Upper lobe of right lung (tissue), 1 donor: ENCODE measurements around the gene BACE1-AS. TPM values are rescaled to one million over a fixed set of nuclear protein-coding genes. Genes with fewer than 3 reads are reported as not detected.
"Not testable (repeated sequence)": the region's sequence is repeated elsewhere in the genome, so short reads cannot be mapped to it uniquely, and the experiment has no call there.

Source experiments
- ATAC-seq: fragments of 200-7000 bp; cut with Tn5 transposase; one replicate; pipeline ENCODE4 v1.9.1; 2020; ENCODE audit warnings: mild to moderate bottlenecking, moderate library complexity
- DNase-seq: peaks from one replicate; pipeline ENCODE4 v3.0.0-alpha.2; 2020
- H3K27ac ChIP-seq: fragments of 200-600 bp; one replicate; pipeline ENCODE4 v1.8.0; 2022
- H3K27me3 ChIP-seq: fragments of 200-600 bp; one replicate; pipeline ENCODE4 v1.8.0; 2022; ENCODE audit warnings: mild to moderate bottlenecking
- H3K36me3 ChIP-seq: fragments of 200-600 bp; one replicate; pipeline ENCODE4 v1.8.0; 2022
- H3K4me1 ChIP-seq: fragments of 200-600 bp; one replicate; pipeline ENCODE4 v1.8.0; 2022
- H3K4me3 ChIP-seq: fragments of 200-600 bp; one replicate; pipeline ENCODE4 v1.8.0; 2022; ENCODE audit warnings: mild to moderate bottlenecking
- H3K9me3 ChIP-seq: fragments of 200-600 bp; one replicate; pipeline ENCODE4 v1.8.0; 2022
- intact Hi-C: fragments of 100-400 bp; cut with DNase I; formaldehyde crosslinking; loops from one replicate; pipeline ENCODE4 v1.11.0; 2022
- total RNA-seq: library from RNA; stranded (reverse); fragmentation: NEBNext Ultra II Directional; extraction: Animal tissue kit (Norgen Biotek cat#: 25700); gene quantifications from one replicate; pipeline ENCODE4 v1.2.1, GENCODE V29; 2021
- TF ChIP-seq, protein P1 (sequence below): fragments of 200-600 bp; IDR thresholded peaks from one replicate; pipeline ENCODE4 v1.8.0; 2022; ENCODE audit warnings: antibody characterized with exemption
- donor health status: DM: no; HTN: yes; CAD: no; lungs with severe emphysema.

The BACE1-AS gene
- total RNA-seq, 1 donor from 2014 or later: 8.2 TPM

DNA sequence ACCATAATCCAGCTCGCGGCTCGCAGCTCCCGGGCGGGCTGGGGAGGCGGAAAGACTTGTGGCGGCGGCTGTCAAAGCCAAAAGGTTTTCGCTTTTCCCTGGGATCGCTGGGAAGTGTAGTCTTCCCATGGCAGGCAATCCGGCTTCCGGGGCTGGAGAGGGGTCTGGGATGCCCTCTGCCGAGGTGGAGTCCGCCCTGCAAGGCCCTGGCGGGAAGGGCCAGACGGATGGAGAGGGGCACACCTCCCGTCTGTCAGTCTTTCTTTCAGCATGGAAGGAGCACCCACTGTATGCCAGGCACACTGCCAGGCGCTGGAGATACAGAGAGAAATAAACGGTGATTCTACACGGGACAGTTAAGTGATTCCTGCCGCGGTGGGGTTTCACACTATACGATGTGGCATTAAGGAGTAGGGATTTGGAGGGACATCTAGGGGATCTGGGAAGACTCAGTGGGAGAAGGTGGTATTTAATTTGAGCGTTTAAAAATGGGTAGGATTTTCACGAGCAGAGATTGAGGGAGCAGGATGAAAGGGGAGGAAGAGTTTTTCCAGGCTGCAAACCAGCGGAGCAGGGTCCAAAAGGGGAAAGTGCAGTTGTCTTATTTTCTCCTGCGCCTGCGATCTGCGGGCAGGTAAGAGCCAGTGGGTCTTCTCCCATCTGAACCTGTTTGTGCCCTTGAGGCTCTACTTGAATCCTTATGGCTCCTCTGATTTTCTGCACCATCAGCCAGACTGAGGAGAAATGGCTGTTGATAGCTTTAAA, 25.2 kb downstream of the BACE1-AS start, which contains the start of gene BACE1:
BACE1 (minus strand) TSS at position 60 of the 765 bp plus-strand sequence. CDS start 461 bp downstream, outside the sequence.
- Histone ChIP-seq H3K4me1 (peaks cover 24% of the 10 kb centered on the region), H3K36me3 (no peaks in the 10 kb centered on the region), H3K27me3 (no peaks in the 10 kb centered on the region), H3K9me3 (no peaks in the 10 kb centered on the region), H3K27ac (peak within 1 kb of the TSS; percentile 6), H3K4me3 (peak within 1 kb of the TSS; percentile 86)
- TF ChIP-seq, protein P1, sequence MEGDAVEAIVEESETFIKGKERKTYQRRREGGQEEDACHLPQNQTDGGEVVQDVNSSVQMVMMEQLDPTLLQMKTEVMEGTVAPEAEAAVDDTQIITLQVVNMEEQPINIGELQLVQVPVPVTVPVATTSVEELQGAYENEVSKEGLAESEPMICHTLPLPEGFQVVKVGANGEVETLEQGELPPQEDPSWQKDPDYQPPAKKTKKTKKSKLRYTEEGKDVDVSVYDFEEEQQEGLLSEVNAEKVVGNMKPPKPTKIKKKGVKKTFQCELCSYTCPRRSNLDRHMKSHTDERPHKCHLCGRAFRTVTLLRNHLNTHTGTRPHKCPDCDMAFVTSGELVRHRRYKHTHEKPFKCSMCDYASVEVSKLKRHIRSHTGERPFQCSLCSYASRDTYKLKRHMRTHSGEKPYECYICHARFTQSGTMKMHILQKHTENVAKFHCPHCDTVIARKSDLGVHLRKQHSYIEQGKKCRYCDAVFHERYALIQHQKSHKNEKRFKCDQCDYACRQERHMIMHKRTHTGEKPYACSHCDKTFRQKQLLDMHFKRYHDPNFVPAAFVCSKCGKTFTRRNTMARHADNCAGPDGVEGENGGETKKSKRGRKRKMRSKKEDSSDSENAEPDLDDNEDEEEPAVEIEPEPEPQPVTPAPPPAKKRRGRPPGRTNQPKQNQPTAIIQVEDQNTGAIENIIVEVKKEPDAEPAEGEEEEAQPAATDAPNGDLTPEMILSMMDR: peak; percentile 49
- ATAC-seq (peak; percentile 93), DNase-seq (peak; percentile 88)
- intact Hi-C loops: no loop called here

- no peak for DNase-seq
- intact Hi-C loops: no loop called here
- no peaks in the 10 kb centered on the region for H3K36me3 ChIP-seq
- no peak overlapping the region for H3K4me3 ChIP-seq
- no peaks in the 10 kb centered on the region for H3K27me3 ChIP-seq
- peaks cover 22% of the 10 kb centered on the region for H3K4me1 ChIP-seq
- ATAC-seq: no peak
- TF ChIP-seq, protein P1: no peak
- no peaks in the 10 kb centered on the region for H3K9me3 ChIP-seq
- H3K27ac ChIP-seq: no peak overlapping the region
These were observed 27.6 kb downstream of the BACE1-AS start for GRCh38 chr11:117318738-117319137.

DNA sequence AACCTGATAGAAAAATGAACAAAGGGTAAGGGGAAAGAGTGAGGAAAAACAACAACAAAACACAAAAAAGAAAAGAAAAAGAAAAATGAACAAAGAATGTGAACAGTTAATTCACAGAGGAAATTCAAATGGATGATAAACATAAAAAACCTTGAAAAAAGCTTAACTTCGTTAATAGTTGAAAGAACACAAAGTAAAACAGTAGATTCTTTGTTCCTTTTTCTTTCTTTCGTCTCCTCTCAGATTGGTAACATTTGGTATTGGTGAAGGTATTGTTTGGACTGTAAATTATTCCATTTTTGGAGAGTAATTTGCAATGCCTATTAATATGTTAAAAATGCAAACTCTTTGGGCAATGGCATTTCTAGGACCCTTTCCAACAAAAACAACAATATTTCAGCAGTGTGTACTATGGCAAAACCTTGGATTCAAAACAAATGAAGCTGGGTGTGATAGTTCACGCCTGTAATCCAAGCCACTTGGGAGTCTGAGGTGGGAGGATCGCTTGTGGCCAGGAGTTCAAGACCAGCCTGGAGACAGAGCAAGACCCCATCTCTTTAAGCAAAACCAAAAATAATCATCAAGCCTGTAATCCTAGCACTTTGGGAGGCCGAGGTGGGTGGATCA, 28.2 kb downstream of the BACE1-AS start:
- H3K27me3 ChIP-seq: no peaks in the 10 kb centered on the region
- DNase-seq (no peak), ATAC-seq (no peak)
- no peaks in the 10 kb centered on the region for H3K9me3 ChIP-seq
- peaks cover 18% of the 10 kb centered on the region for H3K4me1 ChIP-seq
- no peak overlapping the region for H3K4me3 ChIP-seq
- intact Hi-C loops: no loop called here
- no peaks in the 10 kb centered on the region for H3K36me3 ChIP-seq
- TF ChIP-seq, protein P1: no peak
- H3K27ac ChIP-seq: no peak overlapping the region

- H3K27me3 ChIP-seq, DNase-seq, ATAC-seq, H3K9me3 ChIP-seq, intact Hi-C loops, H3K36me3 ChIP-seq, H3K4me1 ChIP-seq: not testable (repeated sequence)
- peak overlapping the region; percentile 97 for H3K27ac ChIP-seq
- peak overlapping the region; percentile 88 for H3K4me3 ChIP-seq
These were observed 36.1 kb downstream of the BACE1-AS start for GRCh38 chr11:117327255-117327566.

- no peaks in the 10 kb centered on the region for H3K36me3 ChIP-seq
- TF ChIP-seq, protein P1: no peak
- no peaks in the 10 kb centered on the region for H3K27me3 ChIP-seq
- peaks cover 9% of the 10 kb centered on the region for H3K4me1 ChIP-seq
- intact Hi-C loops: no loop called here
- peak within 1 kb of the TSS; percentile 97 for H3K27ac ChIP-seq
- peak; percentile 99 for ATAC-seq
- DNase-seq: peak; percentile 97
- H3K9me3 ChIP-seq: no peaks in the 10 kb centered on the region
- H3K4me3 ChIP-seq: peak within 1 kb of the TSS; percentile 88
These were observed 36.6 kb downstream of the BACE1-AS start, which contains the start of gene CEP164 for GRCh38 chr11:117327567-117328374. TSS of gene CEP164 (plus strand) at chr11:117327854. CDS start at chr11:117338587, 10,733 bp downstream.
